ENCODE results near the gene OR5H2.
A peak's percentile ranks its signal among the peaks of the same experiment; 100 is the strongest.
"Not testable (repeated sequence)": the region's sequence is repeated elsewhere in the genome, so short reads cannot be mapped to it uniquely, and the experiment has no call there.

OR5H2 gene

GRCh38 chr3:98282205-98282604, at the start of gene OR5H2:
Gene OR5H2, plus strand, starts transcription at chr3:98282505. Its CDS starts 398 bp downstream, at chr3:98282903.
- DNase-seq (ENCODE audit: low spot score) (no peak), FAIRE-seq (no peak)

GRCh38 chr3:98233468-98233867, 48.8 kb upstream of the OR5H2 start:
- DNase-seq (ENCODE audit: low spot score) (no peak), FAIRE-seq (peak; percentile 74)

- DNase-seq (ENCODE audit: low spot score) (no peak), FAIRE-seq (no peak)
Measured at GRCh38 chr3:98240131-98240530, 42.2 kb upstream of the OR5H2 start.

GRCh38 chr3:98242155-98242554, 40.1 kb upstream of the OR5H2 start:
- DNase-seq (ENCODE audit: low spot score) (no peak), FAIRE-seq (no peak)

- FAIRE-seq, result no peak
- no peak for DNase-seq (ENCODE audit: low spot score)
Measured at GRCh38 chr3:98243843-98244242, 38.5 kb upstream of the OR5H2 start.

- FAIRE-seq (no peak), DNase-seq (ENCODE audit: low spot score) (peak; percentile 18)
Measured at GRCh38 chr3:98246142-98246541, 36.2 kb upstream of the OR5H2 start.

GRCh38 chr3:98256026-98256425, 26.3 kb upstream of the OR5H2 start:
- DNase-seq (ENCODE audit: low spot score); FAIRE-seq: not testable (repeated sequence)

- DNase-seq (ENCODE audit: low spot score) (no peak), FAIRE-seq (no peak)
Measured at GRCh38 chr3:98259707-98260106, 22.6 kb upstream of the OR5H2 start.

- no peak for FAIRE-seq
- no peak for DNase-seq (ENCODE audit: low spot score)
Measured at GRCh38 chr3:98262046-98262445, 20.3 kb upstream of the OR5H2 start.

- DNase-seq (ENCODE audit: low spot score) (no peak), FAIRE-seq (no peak)
Measured at GRCh38 chr3:98263944-98264343, 18.4 kb upstream of the OR5H2 start, which contains the start of gene OR5H6. Gene OR5H6, plus strand, starts transcription at chr3:98264244. Its CDS starts 89 bp downstream, at chr3:98264333.

GRCh38 chr3:98269846-98270245, 12.5 kb upstream of the OR5H2 start:
- FAIRE-seq (no peak), DNase-seq (ENCODE audit: low spot score) (no peak)

GRCh38 chr3:98272126-98272525, 10.2 kb upstream of the OR5H2 start:
- FAIRE-seq (peak; percentile 42), DNase-seq (ENCODE audit: low spot score) (no peak)

- FAIRE-seq (no peak), DNase-seq (ENCODE audit: low spot score) (no peak)
Measured at GRCh38 chr3:98274914-98275313, 7.4 kb upstream of the OR5H2 start.

GRCh38 chr3:98290916-98291315, 8.6 kb downstream of the OR5H2 start:
- no peak for FAIRE-seq
- DNase-seq (ENCODE audit: low spot score), result no peak

GRCh38 chr3:98291332-98291957, 9.1 kb downstream of the OR5H2 start:
- DNase-seq (ENCODE audit: low spot score) (no peak), FAIRE-seq (no peak)

- no peak for FAIRE-seq
Measured at GRCh38 chr3:98322101-98322500, 39.8 kb downstream of the OR5H2 start.

GRCh38 chr3:98322686-98323085, 40.4 kb downstream of the OR5H2 start:
- FAIRE-seq (no peak), DNase-seq (ENCODE audit: low spot score) (no peak)

More at GRCh38 chr3:98322101-98322500, 39.8 kb downstream of the OR5H2 start:
- DNase-seq (ENCODE audit: low spot score), result no peak

- FAIRE-seq, result no peak
- DNase-seq (ENCODE audit: low spot score), result no peak
Measured at GRCh38 chr3:98323425-98323824, 41.1 kb downstream of the OR5H2 start.

GRCh38 chr3:98325055-98325454, 42.8 kb downstream of the OR5H2 start:
- DNase-seq (ENCODE audit: low spot score) (no peak), FAIRE-seq (no peak)

- FAIRE-seq (no peak), DNase-seq (ENCODE audit: low spot score) (no peak)
Measured at GRCh38 chr3:98326105-98326893, 44.0 kb downstream of the OR5H2 start.

GRCh38 chr3:98326945-98327344, 44.6 kb downstream of the OR5H2 start:
- no peak for FAIRE-seq
- no peak for DNase-seq (ENCODE audit: low spot score)

GRCh38 chr3:98328933-98329332, 46.6 kb downstream of the OR5H2 start:
- DNase-seq (ENCODE audit: low spot score), result no peak
- FAIRE-seq, result no peak
